Measurements from ENCODE around the gene MAGED1. TPM values are rescaled to one million over a fixed set of nuclear protein-coding genes. Genes with fewer than 3 reads are reported as not detected.

The MAGED1 gene
- 100 to 1,000 TPM; 261 to 333 (median 289) TPM for polyA plus RNA-seq (ENCODE audit: insufficient read depth in 1 of 5, insufficient read length in 5 of 5, low replicate concordance in 1 of 5)
- long read RNA-seq, donor 1, transcript MAGED1-201 (13 exons, 2,747 nt): major isoform, 46 of 414 reads
- long read RNA-seq, donor 1, partial matches to known transcripts: 366 of 414 reads
- long read RNA-seq, donor 1, other reads (novel, unspliced or antisense): 0 of 414 reads
- long read RNA-seq, donor 2, transcript MAGED1-201 (13 exons, 2,747 nt): major isoform, 36 of 221 reads
- long read RNA-seq, donor 2, partial matches to known transcripts: 180 of 221 reads
- long read RNA-seq, donor 2, other reads (novel, unspliced or antisense): 0 of 221 reads
- long read RNA-seq, donor 3, transcript MAGED1-201 (13 exons, 2,747 nt): major isoform, 24 of 376 reads
- long read RNA-seq, donor 3, partial matches to known transcripts: 347 of 376 reads
- long read RNA-seq, donor 3, other reads (novel, unspliced or antisense): 0 of 376 reads
- long read RNA-seq, donor 4, transcript MAGED1-201 (13 exons, 2,747 nt): major isoform, 29 of 215 reads
- long read RNA-seq, donor 4, partial matches to known transcripts: 181 of 215 reads
- long read RNA-seq, donor 4, other reads (novel, unspliced or antisense): 0 of 215 reads
- long read RNA-seq, donor 5, transcript MAGED1-201 (13 exons, 2,747 nt): major isoform, 49 of 375 reads
- long read RNA-seq, donor 5, transcript MAGED1-204 (13 exons, 2,701 nt): minor isoform, 7 of 375 reads
- long read RNA-seq, donor 5, partial matches to known transcripts: 314 of 375 reads
- long read RNA-seq, donor 5, other reads (novel, unspliced or antisense): 0 of 375 reads
- long read RNA-seq, donor 6, transcript MAGED1-201 (13 exons, 2,747 nt): major isoform, 48 of 299 reads
- long read RNA-seq, donor 6, transcript MAGED1-204 (13 exons, 2,701 nt): minor isoform, 5 of 299 reads
- long read RNA-seq, donor 6, partial matches to known transcripts: 244 of 299 reads
- long read RNA-seq, donor 6, other reads (novel, unspliced or antisense): 0 of 299 reads
- long read RNA-seq, donor 7, transcript MAGED1-201 (13 exons, 2,747 nt): major isoform, 50 of 165 reads
- long read RNA-seq, donor 7, partial matches to known transcripts: 111 of 165 reads
- long read RNA-seq, donor 7, other reads (novel, unspliced or antisense): 0 of 165 reads
- long read RNA-seq, donor 8, transcript MAGED1-201 (13 exons, 2,747 nt): major isoform, 22 of 121 reads
- long read RNA-seq, donor 8, partial matches to known transcripts: 94 of 121 reads
- long read RNA-seq, donor 8, other reads (novel, unspliced or antisense): 0 of 121 reads

DNA sequence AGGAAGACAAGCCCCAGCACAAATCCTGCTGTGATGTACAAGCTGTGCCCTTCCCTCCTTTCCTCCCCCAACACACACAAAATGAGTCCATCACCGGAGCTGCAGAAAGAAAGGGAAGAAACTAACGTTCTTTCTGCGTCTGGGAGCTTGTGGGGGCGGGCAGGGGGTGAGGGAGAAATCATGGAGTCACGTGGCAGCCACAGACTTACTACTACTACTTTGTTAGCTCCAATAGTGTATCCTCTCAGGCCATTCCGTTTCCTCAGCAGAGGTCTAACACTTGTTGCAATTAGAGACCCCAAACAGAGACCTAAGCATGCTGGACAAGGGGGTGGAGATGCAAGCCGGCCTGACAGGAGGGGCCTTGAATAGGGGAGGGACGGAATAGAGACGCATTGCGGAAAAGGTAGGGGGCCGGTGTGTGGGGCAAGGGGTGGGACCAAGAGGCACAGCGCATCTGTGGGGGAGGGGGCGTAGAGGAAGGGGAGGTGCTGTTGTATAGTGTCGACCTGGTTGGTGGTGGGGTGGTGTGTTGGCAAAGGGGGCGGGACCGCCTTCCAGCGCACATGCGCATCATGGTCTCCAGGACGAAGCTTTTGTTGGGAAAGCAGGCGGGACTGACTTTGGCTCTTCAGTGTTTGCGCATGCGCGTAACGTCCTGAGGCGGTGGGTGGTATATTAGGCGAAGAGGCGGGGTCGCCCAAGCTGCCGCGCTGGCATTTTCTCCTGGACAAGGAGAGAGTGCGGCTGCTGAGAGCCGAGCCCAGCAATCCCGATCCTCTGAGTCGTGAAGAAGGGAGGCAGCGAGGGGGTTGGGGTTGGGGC lies at the start of gene MAGED1:
Gene MAGED1 (plus strand): TSS at position 703 of the 825 bp plus-strand sequence. CDS start 682 bp downstream, outside the sequence.
- peak; percentile 92 to 95 for DNase-seq

DNA sequence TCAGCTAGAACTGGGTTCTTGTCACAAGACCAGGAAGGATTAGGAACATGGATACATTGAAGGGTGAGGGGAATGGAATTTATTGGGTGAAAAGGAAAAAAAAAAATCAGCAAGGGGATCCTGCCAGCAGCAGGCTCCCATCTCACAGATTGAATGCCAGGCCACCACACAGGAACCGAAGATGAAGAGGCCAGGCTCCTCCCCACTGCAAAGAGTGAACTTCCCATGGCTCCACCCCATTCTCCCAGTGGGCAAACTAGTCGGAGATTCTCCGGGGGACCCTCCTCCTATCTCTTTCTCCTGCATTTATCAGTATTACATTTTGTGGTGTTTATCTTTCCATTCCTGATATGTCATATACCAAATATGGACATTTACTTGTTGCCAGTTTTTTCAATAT lies 46.0 kb upstream of the MAGED1 start:
- no peak for DNase-seq

- no peak for DNase-seq
Observed at GRCh38 chrX:51851507-51852085, 41.8 kb upstream of the MAGED1 start.

DNA sequence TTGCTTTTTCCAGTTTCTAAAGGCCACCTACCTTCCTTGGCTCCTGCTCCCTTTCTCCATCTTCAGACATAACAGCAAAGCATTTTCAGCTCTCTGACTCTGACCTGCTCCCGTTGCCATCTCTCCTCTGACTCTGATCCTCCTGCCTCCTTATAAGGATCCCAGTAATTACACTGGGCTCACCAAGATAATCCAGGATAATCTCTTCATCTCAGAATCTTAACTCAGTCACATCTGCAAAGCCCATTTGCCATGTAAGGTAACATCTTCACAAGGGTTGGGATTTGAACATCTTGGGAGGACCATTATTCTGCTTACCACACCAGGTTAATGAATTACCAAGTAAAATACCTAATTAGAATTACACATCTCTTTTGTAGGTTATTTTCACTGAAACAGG lies 41.3 kb upstream of the MAGED1 start:
- no peak for DNase-seq

- no peak for DNase-seq
Observed at GRCh38 chrX:51852621-51853020, 40.8 kb upstream of the MAGED1 start.

DNA sequence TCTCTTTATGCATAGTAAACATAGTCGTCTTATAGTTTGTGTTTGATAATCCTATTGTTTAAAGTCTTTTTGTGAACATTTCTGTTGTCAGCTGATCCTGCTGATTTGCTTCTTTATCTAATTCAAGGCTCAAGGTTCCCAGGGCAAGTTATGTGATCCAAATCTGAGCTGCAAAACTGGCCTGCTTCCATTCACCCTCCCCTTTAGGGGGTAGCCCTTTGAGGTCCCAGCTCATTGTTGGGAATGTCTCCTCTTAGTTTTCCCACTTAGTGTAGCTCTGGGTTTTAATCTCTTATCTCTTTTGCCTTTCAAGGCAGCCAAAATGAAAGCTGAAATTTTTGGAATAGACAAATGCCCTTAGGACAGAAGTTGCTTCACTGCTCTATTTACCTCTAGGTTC lies 40.2 kb upstream of the MAGED1 start:
- DNase-seq: no peak

- no peak for DNase-seq
Observed at GRCh38 chrX:51855698-51856097, 37.7 kb upstream of the MAGED1 start.

GRCh38 chrX:51857159-51857733 lies 36.2 kb upstream of the MAGED1 start:
- DNase-seq: no peak

- peak in 1 of 2 donors; percentile 6 for DNase-seq
Observed at GRCh38 chrX:51860679-51861078, 32.7 kb upstream of the MAGED1 start.

DNA sequence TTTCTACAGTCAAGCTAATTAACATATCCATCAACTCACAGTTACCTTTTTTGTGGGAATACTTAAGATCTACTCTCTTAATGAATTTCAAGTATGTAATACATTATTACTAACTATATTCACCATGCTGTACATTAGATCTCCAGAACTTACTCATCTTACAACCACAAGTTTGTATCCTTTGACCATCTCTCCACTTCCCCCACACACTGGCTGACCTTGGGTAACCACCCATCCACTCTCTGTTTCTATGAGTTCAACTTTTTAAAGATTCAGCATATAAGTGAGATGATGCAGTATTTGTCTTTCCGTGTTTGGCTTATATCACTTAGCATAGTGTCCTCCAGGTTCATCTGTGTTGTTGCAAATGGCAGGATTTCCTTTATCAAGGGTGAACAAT lies 30.5 kb upstream of the MAGED1 start:
- DNase-seq: no peak

- DNase-seq: no peak
Observed at GRCh38 chrX:51866210-51866609, 27.2 kb upstream of the MAGED1 start.

- DNase-seq: no peak
Observed at GRCh38 chrX:51867626-51868025, 25.8 kb upstream of the MAGED1 start.

DNA sequence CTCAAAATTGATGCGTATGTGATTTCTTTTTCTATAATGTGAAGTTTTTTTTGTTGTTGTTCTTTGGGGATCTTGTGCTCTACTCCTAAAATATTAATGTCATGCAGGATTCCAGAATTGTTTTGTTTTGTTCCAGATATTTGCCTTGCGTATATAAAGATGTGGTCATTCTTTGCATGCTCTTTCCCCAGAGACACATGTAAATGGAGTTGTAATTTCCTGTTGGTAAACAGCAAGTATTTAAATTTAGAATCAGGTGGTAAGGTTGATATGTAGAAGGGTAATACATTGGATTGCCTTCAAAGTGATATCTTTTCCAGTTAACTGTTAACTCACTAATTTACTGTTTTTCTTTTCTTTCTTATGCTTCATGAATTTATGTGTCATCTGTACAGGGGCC lies 23.1 kb upstream of the MAGED1 start:
- no peak for DNase-seq

- no peak for DNase-seq
Observed at GRCh38 chrX:51874123-51874522, 19.3 kb upstream of the MAGED1 start.

GRCh38 chrX:51876441-51876840 lies 17.0 kb upstream of the MAGED1 start:
- no peak for DNase-seq

GRCh38 chrX:51878056-51878455 lies 15.4 kb upstream of the MAGED1 start:
- DNase-seq: no peak

GRCh38 chrX:51889851-51890250 lies 3.6 kb upstream of the MAGED1 start:
- no peak for DNase-seq

DNA sequence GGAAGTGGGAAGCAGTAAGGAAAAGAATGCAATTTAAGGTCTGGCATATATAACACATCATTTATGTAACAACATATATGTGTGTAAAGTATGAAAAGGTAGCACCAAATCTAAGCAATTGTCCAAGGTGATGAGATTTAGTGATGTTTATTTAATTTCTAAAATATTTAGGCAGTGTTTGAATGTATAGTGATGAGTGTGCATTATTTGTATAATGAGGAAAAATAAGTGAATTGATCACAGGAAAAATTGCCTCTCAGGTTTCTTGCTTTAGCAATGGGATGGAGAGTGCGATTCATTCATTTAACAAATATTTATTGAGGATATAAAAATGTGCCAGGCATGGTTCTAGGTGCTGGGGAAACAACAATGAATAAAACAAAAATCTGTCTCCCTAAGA lies 2.2 kb upstream of the MAGED1 start:
- DNase-seq: no peak

GRCh38 chrX:51891821-51892551 lies 1.4 kb upstream of the MAGED1 start:
- DNase-seq: peak in 1 of 2 donors; percentile 5
